Activated B cell treated with CpG ODN at 0.5 μM for 24 hours (primary cell): ENCODE measurements around the gene SRGAP1. TPM values are rescaled to one million over a fixed set of nuclear protein-coding genes. Genes with fewer than 3 reads are reported as not detected.
"Not testable (repeated sequence)": the region's sequence is repeated elsewhere in the genome, so short reads cannot be mapped to it uniquely, and the experiment has no call there.

ENCODE experiments used
- ATAC-seq: fragments of 200-7000 bp; cut with Tn5 transposase; one replicate; pipeline ENCODE4 v1.10.0; 2021; ENCODE audit warnings: low read depth, mild to moderate bottlenecking, moderate library complexity
- CTCF ChIA-PET: fragments of 350-600 bp; sonication (Branson Sonifier 250); formaldehyde crosslinking; loops from one replicate; lab custom pipeline; 2021; ENCODE audit warnings: antibody characterized with exemption; lab: Charles Lee
- POLR2A ChIA-PET: fragments of 350-600 bp; sonication (Branson Sonifier 250); formaldehyde crosslinking; loops from one replicate; lab custom pipeline; 2021; ENCODE audit warnings: antibody characterized with exemption; lab: Charles Lee
- DNase-seq: peaks from one replicate; pipeline ENCODE4 v3.0.0; 2022
- H3K27ac Mint-ChIP-seq: one replicate; pipeline ENCODE4 v1.8.0; 2020; ENCODE audit warnings: mixed read lengths
- H3K27me3 Mint-ChIP-seq: one replicate; pipeline ENCODE4 v1.8.0; 2021; ENCODE audit warnings: mixed read lengths
- H3K36me3 Mint-ChIP-seq: one replicate; pipeline ENCODE4 v1.8.0; 2021; ENCODE audit warnings: low read depth, mixed read lengths
- H3K4me1 Mint-ChIP-seq: one replicate; pipeline ENCODE4 v1.8.0; 2021; ENCODE audit warnings: mixed read lengths
- H3K4me3 Mint-ChIP-seq: one replicate; pipeline ENCODE4 v1.8.0; 2020; ENCODE audit warnings: mild to moderate bottlenecking, mixed read lengths
- H3K9me3 Mint-ChIP-seq: one replicate; pipeline ENCODE4 v1.8.0; 2020; ENCODE audit warnings: mixed read lengths
- intact Hi-C: fragments of 100-400 bp; cut with micrococcal nuclease; formaldehyde crosslinking; loops from one replicate; pipeline ENCODE4 v1.15.1; 2024
- total RNA-seq: library from RNA; stranded (reverse); gene quantifications from 2 replicates; pipeline ENCODE4 v1.2.3, GENCODE V29; 2022
- TF ChIP-seq, protein P1 (sequence below): fragments of 200-600 bp; IDR thresholded peaks from one replicate; pipeline ENCODE4 v1.8.0; 2022; ENCODE audit warnings: antibody characterized with exemption, mild to moderate bottlenecking

Gene SRGAP1
- total RNA-seq, 1 donor from 2014 or later: 1.1 TPM

DNA sequence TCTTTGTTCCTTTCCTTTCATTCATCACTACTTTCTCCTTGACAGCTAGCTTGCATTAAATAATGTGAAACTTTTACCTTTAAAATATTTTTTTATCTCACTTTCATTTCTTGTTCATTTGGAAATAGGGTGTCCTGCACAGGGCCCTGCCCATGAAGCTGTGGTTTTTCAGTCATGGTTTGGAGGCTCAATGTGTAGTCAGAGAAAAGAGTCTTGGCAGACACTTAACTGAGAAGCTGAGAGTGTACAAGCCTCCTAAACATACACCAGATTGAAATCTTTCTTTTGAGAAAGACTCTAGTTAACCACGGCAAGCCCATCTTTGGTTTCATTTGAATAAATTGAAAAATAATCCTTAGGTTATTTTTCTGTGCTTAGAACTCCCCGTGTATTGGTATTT, 303.4 kb downstream of the SRGAP1 start:
- no peaks in the 10 kb centered on the region for H3K9me3 Mint-ChIP-seq
- POLR2A ChIA-PET: no interaction called here
- H3K27ac Mint-ChIP-seq: no peak overlapping the region
- no peaks in the 10 kb centered on the region for H3K27me3 Mint-ChIP-seq
- TF ChIP-seq, protein P1, sequence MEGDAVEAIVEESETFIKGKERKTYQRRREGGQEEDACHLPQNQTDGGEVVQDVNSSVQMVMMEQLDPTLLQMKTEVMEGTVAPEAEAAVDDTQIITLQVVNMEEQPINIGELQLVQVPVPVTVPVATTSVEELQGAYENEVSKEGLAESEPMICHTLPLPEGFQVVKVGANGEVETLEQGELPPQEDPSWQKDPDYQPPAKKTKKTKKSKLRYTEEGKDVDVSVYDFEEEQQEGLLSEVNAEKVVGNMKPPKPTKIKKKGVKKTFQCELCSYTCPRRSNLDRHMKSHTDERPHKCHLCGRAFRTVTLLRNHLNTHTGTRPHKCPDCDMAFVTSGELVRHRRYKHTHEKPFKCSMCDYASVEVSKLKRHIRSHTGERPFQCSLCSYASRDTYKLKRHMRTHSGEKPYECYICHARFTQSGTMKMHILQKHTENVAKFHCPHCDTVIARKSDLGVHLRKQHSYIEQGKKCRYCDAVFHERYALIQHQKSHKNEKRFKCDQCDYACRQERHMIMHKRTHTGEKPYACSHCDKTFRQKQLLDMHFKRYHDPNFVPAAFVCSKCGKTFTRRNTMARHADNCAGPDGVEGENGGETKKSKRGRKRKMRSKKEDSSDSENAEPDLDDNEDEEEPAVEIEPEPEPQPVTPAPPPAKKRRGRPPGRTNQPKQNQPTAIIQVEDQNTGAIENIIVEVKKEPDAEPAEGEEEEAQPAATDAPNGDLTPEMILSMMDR: no peak
- ATAC-seq (no peak), DNase-seq (no peak)
- peaks cover 9% of the 10 kb centered on the region for H3K4me1 Mint-ChIP-seq
- H3K36me3 Mint-ChIP-seq: no peaks in the 10 kb centered on the region
- CTCF ChIA-PET: no interaction called here
- H3K4me3 Mint-ChIP-seq: no peak overlapping the region
- intact Hi-C loops: no loop called here

DNA sequence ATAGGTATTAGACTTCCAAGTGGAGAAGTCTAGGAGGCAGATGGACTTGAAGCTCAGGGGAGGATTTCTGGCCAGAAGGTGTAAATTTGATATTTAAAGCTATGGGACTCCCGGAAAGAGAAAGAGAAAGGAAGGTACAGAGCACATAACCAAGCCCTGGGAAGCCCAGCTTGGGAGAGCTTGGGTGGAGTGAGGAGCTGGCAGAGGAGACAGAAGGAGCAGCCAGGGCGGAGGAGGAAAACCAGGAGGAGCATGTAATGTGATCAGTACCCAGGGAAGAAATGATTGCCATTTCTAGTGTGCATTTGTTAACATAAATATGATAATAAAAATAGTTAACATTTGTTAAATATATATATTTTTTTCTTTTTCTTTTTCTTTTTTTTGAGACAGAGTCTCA, 310.2 kb downstream of the SRGAP1 start:
- Mint-ChIP-seq H3K4me1 (no peaks in the 10 kb centered on the region), H3K9me3 (peaks cover 12% of the 10 kb centered on the region), H3K27ac (no peak overlapping the region), H3K36me3 (peaks cover 1% of the 10 kb centered on the region), H3K4me3 (no peak overlapping the region), H3K27me3 (no peaks in the 10 kb centered on the region)
- CTCF ChIA-PET: no interaction called here
- DNase-seq: no peak
- no peak for ATAC-seq
- TF ChIP-seq, protein P1: no peak
- POLR2A ChIA-PET: no interaction called here
- intact Hi-C loops: no loop called here

DNA sequence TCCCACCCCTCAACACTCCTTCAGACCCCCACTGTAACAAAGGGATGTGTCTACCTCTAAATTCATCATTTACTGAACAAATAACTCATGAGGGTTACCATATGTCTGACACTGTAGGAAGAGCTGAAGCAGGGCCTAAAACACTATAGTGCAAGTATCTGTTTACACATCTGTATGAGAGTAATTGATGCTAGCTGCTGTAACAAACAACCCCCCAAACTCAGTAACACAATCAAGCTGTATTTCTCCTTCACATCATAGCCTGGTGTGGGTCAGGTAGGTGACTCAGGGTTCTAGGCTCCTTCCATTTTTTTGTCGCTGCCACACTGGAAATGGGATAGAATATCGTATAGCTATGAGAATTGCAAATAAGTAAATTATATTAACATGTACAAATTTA, 312.6 kb downstream of the SRGAP1 start:
- TF ChIP-seq, protein P1: no peak

DNA sequence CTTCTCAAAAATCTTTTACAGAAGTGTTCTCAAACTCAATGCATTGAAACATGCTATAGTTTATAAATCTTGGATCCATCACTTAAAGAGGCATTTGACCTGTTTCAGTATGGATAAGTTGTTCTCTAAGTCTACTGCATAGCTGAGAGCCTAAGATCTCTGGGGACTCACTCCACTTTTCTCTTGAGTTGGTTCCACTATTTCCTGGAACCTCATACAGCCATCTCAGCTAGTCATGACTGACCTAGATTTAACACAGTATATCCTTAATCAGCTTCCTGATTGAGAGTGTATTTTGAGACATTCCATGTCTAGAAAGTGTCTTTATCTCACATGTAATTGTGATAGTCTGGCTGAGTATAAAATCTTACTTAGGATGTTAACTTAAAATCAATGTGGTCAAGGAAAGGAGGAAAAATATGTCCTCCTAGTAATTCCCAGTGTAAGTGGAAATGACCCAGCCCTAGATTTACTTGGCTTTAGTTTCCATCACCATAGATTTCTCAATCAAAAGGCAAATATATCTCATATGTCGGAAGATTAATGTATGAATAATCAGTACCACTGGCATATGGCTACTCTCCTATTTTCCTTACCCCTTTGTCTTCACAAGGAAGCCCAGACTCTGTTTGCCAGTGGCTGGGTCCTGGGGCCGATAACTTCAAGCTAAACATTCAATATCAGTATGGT, 315.7 kb downstream of the SRGAP1 start:
- POLR2A ChIA-PET: no interaction called here
- no peaks in the 10 kb centered on the region for H3K4me1 Mint-ChIP-seq
- no peak for ATAC-seq

More for the DNA sequence above, 312.6 kb downstream of the SRGAP1 start:
- H3K27ac Mint-ChIP-seq: no peak overlapping the region
- intact Hi-C loops: no loop called here
- ChIA-PET POLR2A (no interaction called here), CTCF (no interaction called here)
- H3K36me3 Mint-ChIP-seq: peaks cover 1% of the 10 kb centered on the region
- no peaks in the 10 kb centered on the region for H3K27me3 Mint-ChIP-seq
- H3K4me3 Mint-ChIP-seq: no peak overlapping the region
- ATAC-seq: no peak
- H3K9me3 Mint-ChIP-seq: peaks cover 12% of the 10 kb centered on the region
- DNase-seq: no peak
- H3K4me1 Mint-ChIP-seq: no peaks in the 10 kb centered on the region

DNA sequence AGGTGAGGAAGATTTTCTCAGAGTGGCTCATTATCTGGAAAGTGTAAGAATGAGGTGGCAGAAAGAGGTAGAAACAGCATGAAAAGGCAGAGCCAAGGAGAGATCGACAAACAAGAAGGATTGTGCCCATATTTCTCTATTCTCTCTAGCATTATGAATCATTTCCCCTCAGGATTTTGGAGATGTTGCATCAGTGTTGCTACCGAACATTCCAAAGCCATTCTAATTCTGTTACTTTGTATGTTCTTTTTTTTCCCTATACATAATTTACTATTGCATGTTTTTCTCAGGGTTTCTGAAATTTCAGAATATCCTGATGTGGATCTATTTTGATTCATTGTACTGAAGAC, 316.2 kb downstream of the SRGAP1 start:
- CTCF ChIA-PET: no interaction called here
- TF ChIP-seq, protein P1: no peak
- ATAC-seq: no peak
- H3K4me1 Mint-ChIP-seq: no peaks in the 10 kb centered on the region
- H3K36me3 Mint-ChIP-seq: peaks cover 17% of the 10 kb centered on the region
- peaks cover 12% of the 10 kb centered on the region for H3K9me3 Mint-ChIP-seq
- no peaks in the 10 kb centered on the region for H3K27me3 Mint-ChIP-seq
- intact Hi-C loops: no loop called here
- H3K4me3 Mint-ChIP-seq: no peak overlapping the region
- no peak overlapping the region for H3K27ac Mint-ChIP-seq
- DNase-seq: no peak
- POLR2A ChIA-PET: no interaction called here

More for the DNA sequence above, 315.7 kb downstream of the SRGAP1 start:
- peaks cover 12% of the 10 kb centered on the region for H3K9me3 Mint-ChIP-seq
- H3K27ac Mint-ChIP-seq: no peak overlapping the region
- H3K36me3 Mint-ChIP-seq: peaks cover 13% of the 10 kb centered on the region
- CTCF ChIA-PET: no interaction called here
- TF ChIP-seq, protein P1: no peak
- no peak overlapping the region for H3K4me3 Mint-ChIP-seq
- intact Hi-C loops: no loop called here
- no peak for DNase-seq
- no peaks in the 10 kb centered on the region for H3K27me3 Mint-ChIP-seq

DNA sequence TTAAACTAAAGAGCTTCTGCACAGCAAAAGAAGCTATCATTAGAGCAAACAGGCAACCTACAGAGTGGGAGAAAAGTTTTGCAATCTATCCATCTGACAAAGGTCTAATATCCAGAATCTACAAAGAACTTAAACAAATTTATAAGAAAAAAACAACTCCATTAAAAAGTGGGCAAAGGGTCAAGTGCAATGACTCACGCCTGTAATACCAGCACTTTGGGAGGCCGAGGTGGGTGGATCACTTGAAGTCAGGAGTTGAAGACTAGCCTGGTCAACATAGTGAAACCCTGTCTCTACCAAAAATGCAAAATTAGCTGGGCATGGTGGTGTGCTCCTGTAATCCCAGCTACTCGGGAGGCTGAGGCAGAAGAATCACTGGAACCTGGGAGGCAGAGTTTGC, 322.1 kb downstream of the SRGAP1 start:
- H3K4me1 Mint-ChIP-seq, H3K4me3 Mint-ChIP-seq, POLR2A ChIA-PET, H3K9me3 Mint-ChIP-seq, H3K27me3 Mint-ChIP-seq, H3K27ac Mint-ChIP-seq, CTCF ChIA-PET, intact Hi-C loops, DNase-seq, ATAC-seq: not testable (repeated sequence)
- H3K36me3 Mint-ChIP-seq: peaks cover 19% of the 10 kb centered on the region

DNA sequence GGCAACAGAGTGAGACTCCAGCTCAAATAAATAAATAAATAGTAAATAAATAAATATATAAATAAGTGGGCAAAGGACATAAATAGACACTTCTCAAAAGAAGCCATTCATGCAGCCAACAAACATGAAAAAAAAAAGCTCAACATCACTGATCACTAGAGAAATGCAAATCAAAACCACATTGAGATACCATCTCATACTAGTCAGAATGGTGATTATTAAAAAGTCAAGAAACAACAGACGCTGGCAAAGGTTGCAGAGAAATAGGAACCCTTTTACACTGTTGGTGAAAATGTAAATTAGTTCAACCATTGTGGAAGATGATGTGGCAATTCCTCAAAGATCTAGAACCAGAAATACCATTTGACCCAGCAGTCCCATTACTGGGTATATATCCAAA, 322.5 kb downstream of the SRGAP1 start:
- DNase-seq, H3K27ac Mint-ChIP-seq, POLR2A ChIA-PET, ATAC-seq, H3K4me1 Mint-ChIP-seq, intact Hi-C loops, H3K27me3 Mint-ChIP-seq, H3K4me3 Mint-ChIP-seq, CTCF ChIA-PET, H3K9me3 Mint-ChIP-seq: not testable (repeated sequence)
- peaks cover 19% of the 10 kb centered on the region for H3K36me3 Mint-ChIP-seq
